GM12872 (cell line): ENCODE measurements around the gene GPR55.
A peak's percentile ranks its signal among the peaks of the same experiment; 100 is the strongest.

Experiments
- CTCF ChIP-seq: IDR thresholded peaks from 3 replicates; pipeline ENCODE4 v1.5.1; 2011; ENCODE audit warnings: low read depth, mild to moderate bottlenecking, low read length, moderate library complexity; ENCODE audit not compliant: insufficient read depth

Gene GPR55

GRCh38 chr2:230903231-230904150 lies 21.6 kb downstream of the GPR55 start:
- TF ChIP-seq CTCF: no peak

- TF ChIP-seq CTCF: peak; percentile 96
Observed at GRCh38 chr2:230902180-230902899, 22.7 kb downstream of the GPR55 start.

GRCh38 chr2:230901006-230901405 lies 24.0 kb downstream of the GPR55 start:
- no peak for TF ChIP-seq CTCF

GRCh38 chr2:230900336-230900995 lies 24.6 kb downstream of the GPR55 start:
- no peak for TF ChIP-seq CTCF

- TF ChIP-seq CTCF: no peak
Observed at GRCh38 chr2:230899786-230900185, 25.3 kb downstream of the GPR55 start.

- no peak for TF ChIP-seq CTCF
Observed at GRCh38 chr2:230899287-230899686, 25.8 kb downstream of the GPR55 start.

- TF ChIP-seq CTCF: no peak
Observed at GRCh38 chr2:230898713-230899091, 26.3 kb downstream of the GPR55 start.
